B cell (primary cell): Measurements from ENCODE around the gene NCBP2L.

Experiments used
- CTCF ChIP-seq: fragments of 200-600 bp; IDR thresholded peaks from one replicate; pipeline ENCODE4 v1.8.0; 2022; ENCODE audit warnings: antibody characterized with exemption, mild to moderate bottlenecking
- EZH2 ChIP-seq: IDR thresholded peaks from 2 replicates; pipeline ENCODE4 v1.6.1; 2012; ENCODE audit warnings: borderline replicate concordance, low read depth, mild to moderate bottlenecking, moderate library complexity, low read length; ENCODE audit not compliant: insufficient read depth, poor library complexity, severe bottlenecking

GRCh38 chrX:107827030-107827831 lies 49.7 kb downstream of the NCBP2L start:
- TF ChIP-seq EZH2 (no peak), CTCF (no peak)
